Gastroesophageal sphincter (tissue), 4 donors: Measurements from ENCODE around the gene AP5M1. TPM values are rescaled to one million over a fixed set of nuclear protein-coding genes. Genes with fewer than 3 reads are reported as not detected.

Experiments used
- ATAC-seq: fragments of 150-250 bp; one replicate; pipeline ENCODE4 v1.9.1; 2016; ENCODE audit warnings: mild to moderate bottlenecking, moderate library complexity
- H3K27ac ChIP-seq, 4 donors: fragments of 200-600 bp; sonication (generic) in 3 of 4; 1 replicate in 3 of 4; 2 replicates in 1 of 4; pipeline ENCODE4 v1.5.1; 2016 to 2019
- H3K27me3 ChIP-seq: fragments of 200-600 bp; sonication (generic); one replicate; pipeline ENCODE4 v1.5.1; 2019
- H3K36me3 ChIP-seq, 2 donors: fragments of 200-600 bp; sonication (generic); one replicate each; pipeline ENCODE4 v1.5.1; 2019; ENCODE audit warnings: control low read depth in 1 of 2
- H3K4me1 ChIP-seq, 3 donors: fragments of 200-600 bp; sonication (generic); 1 replicate in 2 of 3; 2 replicates in 1 of 3; pipeline ENCODE4 v1.5.1; 2016 to 2019; ENCODE audit warnings: control low read depth in 2 of 3
- H3K4me3 ChIP-seq, 2 donors: fragments of 200-600 bp; sonication (generic); one replicate each; pipeline ENCODE4 v1.5.1; 2019; ENCODE audit warnings: mild to moderate bottlenecking in 1 of 2, moderate library complexity in 1 of 2
- H3K9me3 ChIP-seq, 3 donors: fragments of 200-600 bp; sonication (generic); one replicate each; pipeline ENCODE4 v1.5.1; 2017 to 2019; ENCODE audit warnings: control low read depth in 2 of 3
- CTCF ChIP-seq, 4 experiments: fragments of 200-600 bp in 2 of 4; fragments of 450-650 bp in 2 of 4; sonication (generic) in 1 of 4; IDR thresholded peaks; one replicate each; pipeline ENCODE4 v1.5.1; 2017 to 2019; ENCODE audit warnings: antibody characterized with exemption in 4 of 4, mild to moderate bottlenecking in 2 of 4, moderate library complexity in 2 of 4
- EP300 ChIP-seq: sonication (generic); formaldehyde crosslinking; IDR thresholded peaks from one replicate; pipeline ENCODE4 v1.6.1; 2017; ENCODE audit warnings: antibody characterized with exemption, mild to moderate bottlenecking
- POLR2A ChIP-seq, 2 donors: fragments of 450-650 bp; IDR thresholded peaks; one replicate each; pipeline ENCODE4 v1.6.1; 2017; ENCODE audit warnings: antibody characterized with exemption in 2 of 2, mild to moderate bottlenecking in 2 of 2, moderate library complexity in 1 of 2
- POLR2AphosphoS5 ChIP-seq: sonication (generic); formaldehyde crosslinking; IDR thresholded peaks from one replicate; pipeline ENCODE4 v1.6.1; 2017; ENCODE audit warnings: antibody characterized with exemption
- WGBS, 2 donors: methylation state at CpG; one replicate each; pipeline ENCODE4 v1.1.5; 2018; ENCODE audit warnings: low coverage in 1 of 2; 5-methylcytosine and 5-hydroxymethylcytosine counted together
- total RNA-seq, 4 donors: library from RNA; depleted of rRNA; stranded (reverse); fragments of >200 nt; gene quantifications; one replicate each; pipeline ENCODE4 v1.1.0, GENCODE V29; 2016

The AP5M1 gene
- total RNA-seq, 4 donors from 2014 or later = 23.2 to 37.8 (median 30.5) TPM

- no peak overlapping the region for H3K27ac ChIP-seq
- no peaks in the 10 kb centered on the region for H3K36me3 ChIP-seq
- no peak overlapping the region for H3K4me3 ChIP-seq
- no peaks in the 10 kb centered on the region for H3K27me3 ChIP-seq
- H3K4me1 ChIP-seq = peaks cover 0 to 13% (median 2%) of the 10 kb centered on the region in 3 donors
- H3K9me3 ChIP-seq = no peaks in the 10 kb centered on the region
- no peak for ATAC-seq
- TF ChIP-seq POLR2AphosphoS5 = no peak
- TF ChIP-seq POLR2A (IDR thresholded peaks at IDR 0.05) = no peak
- TF ChIP-seq CTCF (IDR thresholded peaks at IDR 0.05) = no peak
- TF ChIP-seq EP300 = no peak
- 100% methylated on average over 1 of the region's 1 CpG for WGBS, 2 donors
Observed at GRCh38 chr14:57259672-57260071, 9.1 kb upstream of the AP5M1 start.

- no peaks in the 10 kb centered on the region for H3K9me3 ChIP-seq
- H3K36me3 ChIP-seq = no peaks in the 10 kb centered on the region
- ATAC-seq = no peak
Observed at GRCh38 chr14:57261604-57262003, 7.2 kb upstream of the AP5M1 start.

GRCh38 chr14:57262117-57262516, 6.7 kb upstream of the AP5M1 start:
- no peak for TF ChIP-seq POLR2AphosphoS5
- no peak for TF ChIP-seq CTCF (IDR thresholded peaks at IDR 0.05)
- TF ChIP-seq POLR2A (IDR thresholded peaks at IDR 0.05) = no peak
- no peak for TF ChIP-seq EP300
- no peak for ATAC-seq
- no peak overlapping the region for H3K4me3 ChIP-seq
- no peaks in the 10 kb centered on the region for H3K27me3 ChIP-seq
- no peaks in the 10 kb centered on the region for H3K9me3 ChIP-seq
- H3K36me3 ChIP-seq = no peaks in the 10 kb centered on the region
- peaks cover 4 to 37% (median 6%) of the 10 kb centered on the region in 3 donors for H3K4me1 ChIP-seq
- no peak overlapping the region for H3K27ac ChIP-seq

More at GRCh38 chr14:57261604-57262003, 7.2 kb upstream of the AP5M1 start:
- Histone ChIP-seq H3K27ac (no peak overlapping the region), H3K27me3 (no peaks in the 10 kb centered on the region), H3K4me3 (no peak overlapping the region), H3K4me1 (peaks cover 0 to 32% (median 6%) of the 10 kb centered on the region in 3 donors)
- TF ChIP-seq POLR2AphosphoS5 (no peak), CTCF (IDR thresholded peaks at IDR 0.05) (no peak), EP300 (no peak), POLR2A (IDR thresholded peaks at IDR 0.05) (no peak)

GRCh38 chr14:57266065-57266464, 2.7 kb upstream of the AP5M1 start:
- H3K36me3 ChIP-seq = no peaks in the 10 kb centered on the region
- TF ChIP-seq POLR2AphosphoS5 = no peak
- H3K27me3 ChIP-seq = no peaks in the 10 kb centered on the region
- H3K4me1 ChIP-seq = peaks cover 8 to 61% (median 19%) of the 10 kb centered on the region in 3 donors
- H3K27ac ChIP-seq = peak overlapping the region in 1 of 4 donors; percentile 46
- H3K4me3 ChIP-seq = no peak overlapping the region
- no peak for ATAC-seq
- 11 to 18% methylated on average over 2 of the region's 2 CpGs for WGBS, 2 donors
- H3K9me3 ChIP-seq = no peaks in the 10 kb centered on the region

- Histone ChIP-seq H3K27me3 (no peaks in the 10 kb centered on the region), H3K4me3 (no peak overlapping the region), H3K9me3 (no peaks in the 10 kb centered on the region), H3K27ac (no peak overlapping the region), H3K36me3 (peaks cover 0 to 29% of the 10 kb centered on the region in 2 donors), H3K4me1 (peaks cover 4 to 31% (median 17%) of the 10 kb centered on the region in 3 donors)
- ATAC-seq = no peak
- no peak for TF ChIP-seq CTCF (IDR thresholded peaks at IDR 0.05)
- no peak for TF ChIP-seq POLR2AphosphoS5
- no peak for TF ChIP-seq EP300
- no peak for TF ChIP-seq POLR2A (IDR thresholded peaks at IDR 0.05)
- WGBS, 2 donors = 100% methylated on average over 1 of the region's 1 CpG
Observed at GRCh38 chr14:57273236-57273635, 4.5 kb downstream of the AP5M1 start.

GRCh38 chr14:57274551-57274950, 5.8 kb downstream of the AP5M1 start:
- ATAC-seq = no peak
- Histone ChIP-seq H3K36me3 (peaks cover 0 to 42% of the 10 kb centered on the region in 2 donors), H3K4me1 (peaks cover 4 to 31% (median 17%) of the 10 kb centered on the region in 3 donors), H3K9me3 (no peaks in the 10 kb centered on the region), H3K27ac (no peak overlapping the region), H3K27me3 (no peaks in the 10 kb centered on the region), H3K4me3 (no peak overlapping the region)
- TF ChIP-seq POLR2AphosphoS5 = no peak
- TF ChIP-seq CTCF (IDR thresholded peaks at IDR 0.05) = no peak
- TF ChIP-seq EP300 = no peak
- 86 to 87% methylated on average over 2 of the region's 2 CpGs for WGBS, 2 donors
